Measurements from ENCODE around the gene RIT1.

DNA sequence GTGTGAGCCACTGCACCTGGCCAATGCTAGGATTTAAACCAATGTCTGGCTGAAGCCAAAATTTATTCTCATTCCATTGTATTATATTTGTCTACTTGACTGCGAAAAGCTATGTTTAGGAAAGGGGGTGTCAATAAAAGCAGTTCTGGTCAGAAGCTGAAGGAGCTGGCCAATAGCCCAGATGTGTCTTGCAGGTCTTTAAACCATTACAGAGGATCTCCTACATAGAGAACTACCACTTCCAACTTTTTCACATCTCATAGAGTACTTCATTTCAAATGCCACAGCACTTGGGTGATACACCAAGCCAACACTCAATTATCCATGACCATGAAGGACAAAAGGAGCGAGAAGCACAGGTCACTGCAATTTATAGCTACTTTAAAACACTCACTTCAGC is 49.3 kb downstream of the RIT1 start:
- TF ChIP-seq, protein P1, sequence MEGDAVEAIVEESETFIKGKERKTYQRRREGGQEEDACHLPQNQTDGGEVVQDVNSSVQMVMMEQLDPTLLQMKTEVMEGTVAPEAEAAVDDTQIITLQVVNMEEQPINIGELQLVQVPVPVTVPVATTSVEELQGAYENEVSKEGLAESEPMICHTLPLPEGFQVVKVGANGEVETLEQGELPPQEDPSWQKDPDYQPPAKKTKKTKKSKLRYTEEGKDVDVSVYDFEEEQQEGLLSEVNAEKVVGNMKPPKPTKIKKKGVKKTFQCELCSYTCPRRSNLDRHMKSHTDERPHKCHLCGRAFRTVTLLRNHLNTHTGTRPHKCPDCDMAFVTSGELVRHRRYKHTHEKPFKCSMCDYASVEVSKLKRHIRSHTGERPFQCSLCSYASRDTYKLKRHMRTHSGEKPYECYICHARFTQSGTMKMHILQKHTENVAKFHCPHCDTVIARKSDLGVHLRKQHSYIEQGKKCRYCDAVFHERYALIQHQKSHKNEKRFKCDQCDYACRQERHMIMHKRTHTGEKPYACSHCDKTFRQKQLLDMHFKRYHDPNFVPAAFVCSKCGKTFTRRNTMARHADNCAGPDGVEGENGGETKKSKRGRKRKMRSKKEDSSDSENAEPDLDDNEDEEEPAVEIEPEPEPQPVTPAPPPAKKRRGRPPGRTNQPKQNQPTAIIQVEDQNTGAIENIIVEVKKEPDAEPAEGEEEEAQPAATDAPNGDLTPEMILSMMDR (IDR thresholded peaks at IDR 0.05): no peak
- no peak for TF ChIP-seq POLR2A (IDR thresholded peaks at IDR 0.05)
